ENCODE measurements around the gene ADGRV1. TPM values are rescaled to one million over a fixed set of nuclear protein-coding genes. Genes with fewer than 3 reads are reported as not detected.

The ADGRV1 gene
- total RNA-seq, 4 donors from 2014 or later: 0.08 to 0.87 (median 0.41) TPM

DNA sequence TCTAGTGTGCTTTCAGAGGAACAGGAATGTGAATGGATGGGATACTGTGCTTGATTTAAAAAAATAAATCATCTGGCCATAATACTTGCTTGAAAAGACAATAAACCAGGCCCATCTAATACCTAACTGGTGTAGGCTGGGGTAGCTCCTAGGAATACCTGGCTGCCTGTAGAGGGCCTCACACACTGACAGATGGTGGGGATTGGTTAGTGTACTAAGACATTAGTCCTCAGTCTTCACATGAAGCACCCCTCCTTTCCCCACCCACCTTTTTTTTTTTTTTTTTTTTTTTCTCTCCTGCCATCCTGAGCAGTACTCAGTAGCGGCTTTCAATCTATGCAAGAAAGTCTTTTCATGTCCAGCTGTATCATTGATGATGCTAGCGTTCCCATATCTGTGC lies 130.5 kb downstream of the ADGRV1 start:
- ATAC-seq: no peak
- H3K4me1 ChIP-seq: no peaks in the 10 kb centered on the region
- no peak overlapping the region for H3K27ac ChIP-seq
- H3K4me3 ChIP-seq: no peak overlapping the region
- H3K27me3 ChIP-seq: no peaks in the 10 kb centered on the region
- H3K36me3 ChIP-seq: no peaks in the 10 kb centered on the region
- WGBS, 2 donors (ENCODE audit: low coverage in 1 of 2): 72 to 79% methylated on average over 2 of the region's 2 CpGs
- H3K9me3 ChIP-seq: no peaks in the 10 kb centered on the region
- TF ChIP-seq POLR2AphosphoS5 (IDR thresholded peaks at IDR 0.05) (no peak), POLR2A (IDR thresholded peaks at IDR 0.05) (no peak)
- TF ChIP-seq, protein P1, sequence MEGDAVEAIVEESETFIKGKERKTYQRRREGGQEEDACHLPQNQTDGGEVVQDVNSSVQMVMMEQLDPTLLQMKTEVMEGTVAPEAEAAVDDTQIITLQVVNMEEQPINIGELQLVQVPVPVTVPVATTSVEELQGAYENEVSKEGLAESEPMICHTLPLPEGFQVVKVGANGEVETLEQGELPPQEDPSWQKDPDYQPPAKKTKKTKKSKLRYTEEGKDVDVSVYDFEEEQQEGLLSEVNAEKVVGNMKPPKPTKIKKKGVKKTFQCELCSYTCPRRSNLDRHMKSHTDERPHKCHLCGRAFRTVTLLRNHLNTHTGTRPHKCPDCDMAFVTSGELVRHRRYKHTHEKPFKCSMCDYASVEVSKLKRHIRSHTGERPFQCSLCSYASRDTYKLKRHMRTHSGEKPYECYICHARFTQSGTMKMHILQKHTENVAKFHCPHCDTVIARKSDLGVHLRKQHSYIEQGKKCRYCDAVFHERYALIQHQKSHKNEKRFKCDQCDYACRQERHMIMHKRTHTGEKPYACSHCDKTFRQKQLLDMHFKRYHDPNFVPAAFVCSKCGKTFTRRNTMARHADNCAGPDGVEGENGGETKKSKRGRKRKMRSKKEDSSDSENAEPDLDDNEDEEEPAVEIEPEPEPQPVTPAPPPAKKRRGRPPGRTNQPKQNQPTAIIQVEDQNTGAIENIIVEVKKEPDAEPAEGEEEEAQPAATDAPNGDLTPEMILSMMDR (IDR thresholded peaks at IDR 0.05): no peak

DNA sequence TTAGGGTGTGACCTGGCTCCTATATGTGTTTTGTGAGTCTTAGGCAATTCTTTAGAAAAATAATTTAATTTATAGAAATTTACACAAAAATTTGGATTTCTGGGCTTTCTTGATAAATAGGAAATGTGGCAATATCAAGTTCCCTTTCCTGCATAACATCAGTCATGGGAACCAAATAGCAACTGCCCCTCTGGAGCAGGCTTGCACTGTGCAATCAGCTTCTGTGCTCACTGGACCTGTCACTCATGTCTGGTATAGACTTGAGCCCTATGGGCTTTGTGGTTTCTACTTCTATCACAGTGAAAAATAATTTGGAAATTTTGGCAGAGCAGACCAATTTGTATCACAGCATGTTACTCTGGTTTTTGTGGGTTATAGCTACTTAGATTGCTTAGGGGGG lies 131.7 kb downstream of the ADGRV1 start:
- Histone ChIP-seq H3K36me3 (no peaks in the 10 kb centered on the region), H3K9me3 (no peaks in the 10 kb centered on the region), H3K4me3 (no peak overlapping the region), H3K27me3 (no peaks in the 10 kb centered on the region), H3K27ac (no peak overlapping the region), H3K4me1 (no peaks in the 10 kb centered on the region)
- no peak for ATAC-seq
- TF ChIP-seq EP300 (IDR thresholded peaks at IDR 0.05) (no peak), POLR2AphosphoS5 (IDR thresholded peaks at IDR 0.05) (no peak), POLR2A (IDR thresholded peaks at IDR 0.05) (no peak)
- TF ChIP-seq, protein P1 (IDR thresholded peaks at IDR 0.05): no peak

DNA sequence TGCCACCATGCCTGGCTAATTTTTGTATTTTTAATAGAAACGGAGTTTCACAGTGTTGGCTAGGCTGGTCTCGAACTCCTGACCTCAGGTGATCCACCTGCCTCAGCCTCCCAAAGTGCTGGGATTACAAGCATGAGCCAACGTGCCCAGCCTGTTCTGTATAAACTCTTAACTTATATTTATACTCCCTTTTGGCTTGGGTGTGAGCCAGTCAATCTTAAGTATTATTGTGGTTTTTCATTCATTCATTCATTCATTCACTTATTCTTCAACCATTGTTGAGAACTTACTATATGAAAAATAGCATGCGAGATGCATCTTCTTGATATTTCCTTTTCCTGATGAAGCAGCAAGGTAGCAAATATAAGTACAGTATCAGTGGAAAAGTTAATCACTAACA lies 132.9 kb downstream of the ADGRV1 start:
- WGBS, 2 donors (ENCODE audit: low coverage in 1 of 2): 79 to 86% methylated on average over 2 to 4 of the region's 4 CpGs
- Histone ChIP-seq H3K36me3 (no peaks in the 10 kb centered on the region), H3K4me3 (no peak overlapping the region), H3K27ac (no peak overlapping the region), H3K27me3 (no peaks in the 10 kb centered on the region), H3K9me3 (no peaks in the 10 kb centered on the region), H3K4me1 (no peaks in the 10 kb centered on the region)
- no peak for TF ChIP-seq POLR2AphosphoS5 (IDR thresholded peaks at IDR 0.05)
- TF ChIP-seq EP300 (IDR thresholded peaks at IDR 0.05): no peak
- TF ChIP-seq, protein P1 (IDR thresholded peaks at IDR 0.05): no peak
- no peak for TF ChIP-seq POLR2A (IDR thresholded peaks at IDR 0.05)
- no peak for ATAC-seq

DNA sequence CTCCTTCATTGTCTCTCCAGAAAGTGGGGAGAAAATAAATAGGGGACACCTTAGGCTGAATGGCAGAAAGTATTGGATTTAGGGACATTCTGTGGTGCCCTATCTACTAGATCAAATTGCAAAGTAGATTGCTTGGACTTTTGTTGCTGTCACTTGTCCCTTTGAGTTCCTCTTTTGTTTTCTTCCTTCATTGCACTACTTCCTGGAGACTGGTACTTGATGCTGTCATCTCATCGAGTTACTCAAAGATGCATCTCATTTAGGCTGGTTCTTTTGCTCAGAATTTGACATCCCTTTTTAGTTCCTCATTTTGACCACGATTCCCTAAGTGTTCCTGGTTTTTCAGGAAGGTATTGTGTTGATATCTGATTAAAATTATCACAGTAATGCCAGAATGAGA lies 137.6 kb downstream of the ADGRV1 start:
- H3K9me3 ChIP-seq: no peaks in the 10 kb centered on the region
- WGBS, 2 donors (ENCODE audit: low coverage in 1 of 2): 43 to 50% methylated on average over 2 of the region's 2 CpGs

DNA sequence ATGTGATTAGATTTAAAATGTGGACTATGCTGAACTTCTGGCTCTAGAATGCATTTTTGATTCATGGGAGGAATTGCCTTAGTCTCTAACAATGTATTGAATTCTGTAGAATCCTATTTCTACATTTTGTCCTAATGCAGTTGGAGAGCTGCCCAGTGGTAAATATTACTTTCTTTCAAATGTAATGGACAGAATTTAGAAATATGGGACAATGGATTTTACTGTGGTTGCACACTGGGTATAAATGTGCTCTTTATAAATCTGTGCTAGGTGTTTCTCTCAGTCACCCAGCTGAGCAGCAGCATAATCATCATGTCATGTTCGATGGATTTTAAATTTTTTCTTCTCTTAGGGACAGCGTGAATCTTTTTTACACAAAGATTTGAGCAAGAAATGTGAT lies 141.7 kb downstream of the ADGRV1 start:
- TF ChIP-seq EP300 (IDR thresholded peaks at IDR 0.05) (no peak), POLR2A (IDR thresholded peaks at IDR 0.05) (no peak), POLR2AphosphoS5 (IDR thresholded peaks at IDR 0.05) (no peak)
- TF ChIP-seq, protein P1 (IDR thresholded peaks at IDR 0.05): no peak
- H3K4me1 ChIP-seq: no peaks in the 10 kb centered on the region
- ATAC-seq: no peak
- no peaks in the 10 kb centered on the region for H3K9me3 ChIP-seq
- 39 to 52% methylated on average over 2 of the region's 2 CpGs for WGBS, 2 donors (ENCODE audit: low coverage in 1 of 2)
- H3K36me3 ChIP-seq: no peaks in the 10 kb centered on the region
- H3K4me3 ChIP-seq: no peak overlapping the region
- no peak overlapping the region for H3K27ac ChIP-seq
- H3K27me3 ChIP-seq: no peaks in the 10 kb centered on the region

More for the DNA sequence above, 137.6 kb downstream of the ADGRV1 start:
- no peaks in the 10 kb centered on the region for H3K4me1 ChIP-seq
- no peaks in the 10 kb centered on the region for H3K27me3 ChIP-seq
- H3K36me3 ChIP-seq: no peaks in the 10 kb centered on the region
- no peak for ATAC-seq
- H3K27ac ChIP-seq: no peak overlapping the region
- H3K4me3 ChIP-seq: no peak overlapping the region
- TF ChIP-seq EP300 (IDR thresholded peaks at IDR 0.05) (no peak), POLR2AphosphoS5 (IDR thresholded peaks at IDR 0.05) (no peak), POLR2A (IDR thresholded peaks at IDR 0.05) (no peak)
- TF ChIP-seq, protein P1 (IDR thresholded peaks at IDR 0.05): no peak
